Ectodermal cell (in vitro differentiated cells): Measurements from ENCODE around the gene PPP6R1.

Source experiments
- H3K27ac ChIP-seq: 2 replicates; pipeline ENCODE4 v1.7.0; 2013; ENCODE audit warnings: mild to moderate bottlenecking, low read depth, low read length; ENCODE audit not compliant: insufficient read depth, poor library complexity, severe bottlenecking
- H3K27me3 ChIP-seq: 2 replicates; pipeline ENCODE4 v1.7.0; 2013; ENCODE audit warnings: mild to moderate bottlenecking, low read length; ENCODE audit not compliant: insufficient read depth, control insufficient read depth, poor library complexity, severe bottlenecking
- H3K36me3 ChIP-seq: one replicate; pipeline ENCODE4 v1.7.0; 2013; ENCODE audit warnings: low read length; ENCODE audit not compliant: control insufficient read depth, insufficient read depth
- H3K4me1 ChIP-seq: one replicate; pipeline ENCODE4 v1.7.0; 2013; ENCODE audit warnings: low read length; ENCODE audit not compliant: control insufficient read depth, insufficient read depth
- H3K4me3 ChIP-seq: 2 replicates; pipeline ENCODE4 v1.7.0; 2013; ENCODE audit warnings: low read depth, low read length, control low read depth; ENCODE audit not compliant: insufficient read depth
- H3K9me3 ChIP-seq: 2 replicates; pipeline ENCODE4 v1.7.0; 2013; ENCODE audit warnings: mild to moderate bottlenecking, low read length, moderate library complexity; ENCODE audit not compliant: control insufficient read depth
- WGBS, 2 experiments: methylation state at CpG; one replicate each; pipeline ENCODE4 v1.1.7; 2013; ENCODE audit warnings: missing lambda C conversion rate in 2 of 2; 5-methylcytosine and 5-hydroxymethylcytosine counted together

Gene PPP6R1

GRCh38 chr19:55251341-55252081 is 7.3 kb downstream of the PPP6R1 start:
- Histone ChIP-seq H3K36me3 (no peaks in the 10 kb centered on the region), H3K4me3 (no peak overlapping the region), H3K9me3 (no peaks in the 10 kb centered on the region), H3K4me1 (peaks cover 4% of the 10 kb centered on the region), H3K27me3 (no peaks in the 10 kb centered on the region), H3K27ac (no peak overlapping the region)
- 93 to 95% methylated on average over 19 of the region's 19 CpGs for WGBS, 2 experiments

GRCh38 chr19:55250262-55251036 is 8.4 kb downstream of the PPP6R1 start:
- peaks cover 5% of the 10 kb centered on the region for H3K36me3 ChIP-seq
- 94% methylated on average over 18 of the region's 18 CpGs for WGBS, 2 experiments

GRCh38 chr19:55249841-55250240 is 9.0 kb downstream of the PPP6R1 start:
- no peaks in the 10 kb centered on the region for H3K9me3 ChIP-seq
- WGBS, 2 experiments, result 96 to 97% methylated on average over 11 of the region's 11 CpGs
- H3K27me3 ChIP-seq, result no peaks in the 10 kb centered on the region
- no peaks in the 10 kb centered on the region for H3K4me1 ChIP-seq
- no peak overlapping the region for H3K27ac ChIP-seq
- no peak overlapping the region for H3K4me3 ChIP-seq
- H3K36me3 ChIP-seq, result peaks cover 11% of the 10 kb centered on the region

More at GRCh38 chr19:55250262-55251036, 8.4 kb downstream of the PPP6R1 start:
- H3K4me1 ChIP-seq, result no peaks in the 10 kb centered on the region
- H3K27me3 ChIP-seq, result no peaks in the 10 kb centered on the region
- H3K27ac ChIP-seq, result no peak overlapping the region
- no peak overlapping the region for H3K4me3 ChIP-seq
- no peaks in the 10 kb centered on the region for H3K9me3 ChIP-seq

- 93 to 94% methylated on average over 9 of the region's 9 CpGs for WGBS, 2 experiments
- no peak overlapping the region for H3K4me3 ChIP-seq
- peaks cover 17% of the 10 kb centered on the region for H3K36me3 ChIP-seq
- no peaks in the 10 kb centered on the region for H3K4me1 ChIP-seq
- no peaks in the 10 kb centered on the region for H3K27me3 ChIP-seq
- H3K9me3 ChIP-seq, result no peaks in the 10 kb centered on the region
- no peak overlapping the region for H3K27ac ChIP-seq
These were observed 10.1 kb downstream of the PPP6R1 start for GRCh38 chr19:55248704-55249103.

GRCh38 chr19:55248166-55248675 is 10.6 kb downstream of the PPP6R1 start:
- Histone ChIP-seq H3K36me3 (peaks cover 19% of the 10 kb centered on the region), H3K4me3 (no peak overlapping the region), H3K4me1 (no peaks in the 10 kb centered on the region), H3K27ac (no peak overlapping the region), H3K27me3 (no peaks in the 10 kb centered on the region), H3K9me3 (no peaks in the 10 kb centered on the region)
- WGBS, 2 experiments, result 92 to 93% methylated on average over 10 of the region's 10 CpGs

- Histone ChIP-seq H3K27ac (no peak overlapping the region), H3K4me1 (no peaks in the 10 kb centered on the region), H3K9me3 (no peaks in the 10 kb centered on the region), H3K4me3 (no peak overlapping the region), H3K36me3 (peaks cover 20% of the 10 kb centered on the region), H3K27me3 (no peaks in the 10 kb centered on the region)
- 86% methylated on average over 9 to 10 of the region's 10 CpGs for WGBS, 2 experiments
These were observed 11.2 kb downstream of the PPP6R1 start for GRCh38 chr19:55247621-55248099.

GRCh38 chr19:55246462-55247451 is 12.1 kb downstream of the PPP6R1 start:
- H3K4me1 ChIP-seq, result no peaks in the 10 kb centered on the region
- WGBS, 2 experiments, result 92 to 94% methylated on average over 40 of the region's 40 CpGs
- peaks cover 27% of the 10 kb centered on the region for H3K36me3 ChIP-seq
- no peak overlapping the region for H3K27ac ChIP-seq
- no peaks in the 10 kb centered on the region for H3K27me3 ChIP-seq
- no peaks in the 10 kb centered on the region for H3K9me3 ChIP-seq
- H3K4me3 ChIP-seq, result no peak overlapping the region

- 95% methylated on average over 23 of the region's 23 CpGs for WGBS, 2 experiments
- Histone ChIP-seq H3K36me3 (peaks cover 33% of the 10 kb centered on the region), H3K4me1 (no peaks in the 10 kb centered on the region), H3K9me3 (no peaks in the 10 kb centered on the region), H3K4me3 (no peak overlapping the region), H3K27me3 (no peaks in the 10 kb centered on the region), H3K27ac (no peak overlapping the region)
These were observed 13.4 kb downstream of the PPP6R1 start for GRCh38 chr19:55245236-55245904.

- Histone ChIP-seq H3K4me3 (no peak overlapping the region), H3K36me3 (peaks cover 44% of the 10 kb centered on the region), H3K9me3 (no peaks in the 10 kb centered on the region), H3K27ac (no peak overlapping the region), H3K4me1 (no peaks in the 10 kb centered on the region), H3K27me3 (no peaks in the 10 kb centered on the region)
- 94 to 96% methylated on average over 12 of the region's 12 CpGs for WGBS, 2 experiments
These were observed 14.7 kb downstream of the PPP6R1 start for GRCh38 chr19:55244004-55244680.
